ENCODE results near the gene WDR7. TPM values are rescaled to one million over a fixed set of nuclear protein-coding genes. Genes with fewer than 3 reads are reported as not detected.

WDR7 gene
- total and polyA plus RNA-seq, 7 donors: 3.7 to 45.3 (median 28.5) TPM

GRCh38 chr18:56711708-56712445, 60.7 kb downstream of the WDR7 start:
- Histone ChIP-seq H3K27me3 (no peaks in the 10 kb centered on the region), H3K4me3 (no peak overlapping the region), H3K9me3 (no peaks in the 10 kb centered on the region), H3K27ac (no peak overlapping the region), H3K4me1 (no peaks in the 10 kb centered on the region), H3K36me3 (no peaks in the 10 kb centered on the region)
- intact Hi-C loops (cut with DNase I): no loop called here
- DNase-seq: no peak
- TF ChIP-seq, protein P1, sequence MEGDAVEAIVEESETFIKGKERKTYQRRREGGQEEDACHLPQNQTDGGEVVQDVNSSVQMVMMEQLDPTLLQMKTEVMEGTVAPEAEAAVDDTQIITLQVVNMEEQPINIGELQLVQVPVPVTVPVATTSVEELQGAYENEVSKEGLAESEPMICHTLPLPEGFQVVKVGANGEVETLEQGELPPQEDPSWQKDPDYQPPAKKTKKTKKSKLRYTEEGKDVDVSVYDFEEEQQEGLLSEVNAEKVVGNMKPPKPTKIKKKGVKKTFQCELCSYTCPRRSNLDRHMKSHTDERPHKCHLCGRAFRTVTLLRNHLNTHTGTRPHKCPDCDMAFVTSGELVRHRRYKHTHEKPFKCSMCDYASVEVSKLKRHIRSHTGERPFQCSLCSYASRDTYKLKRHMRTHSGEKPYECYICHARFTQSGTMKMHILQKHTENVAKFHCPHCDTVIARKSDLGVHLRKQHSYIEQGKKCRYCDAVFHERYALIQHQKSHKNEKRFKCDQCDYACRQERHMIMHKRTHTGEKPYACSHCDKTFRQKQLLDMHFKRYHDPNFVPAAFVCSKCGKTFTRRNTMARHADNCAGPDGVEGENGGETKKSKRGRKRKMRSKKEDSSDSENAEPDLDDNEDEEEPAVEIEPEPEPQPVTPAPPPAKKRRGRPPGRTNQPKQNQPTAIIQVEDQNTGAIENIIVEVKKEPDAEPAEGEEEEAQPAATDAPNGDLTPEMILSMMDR (IDR thresholded peaks at IDR 0.05): no peak
- TF ChIP-seq POLR2A (IDR thresholded peaks at IDR 0.05) (no peak), EP300 (IDR thresholded peaks at IDR 0.05) (no peak), POLR2AphosphoS5 (IDR thresholded peaks at IDR 0.05) (no peak)
- WGBS, 2 donors: 92 to 97% methylated on average over 2 of the region's 2 CpGs

- Histone ChIP-seq H3K4me1 (no peaks in the 10 kb centered on the region), H3K27me3 (no peaks in the 10 kb centered on the region), H3K9me3 (no peaks in the 10 kb centered on the region), H3K27ac (no peak overlapping the region), H3K36me3 (peaks cover 0 to 1% (median 0%) of the 10 kb centered on the region in 4 donors), H3K4me3 (no peak overlapping the region)
- intact Hi-C loops (cut with DNase I): no loop called here
- no peak for DNase-seq
- WGBS, 2 donors: 94 to 95% methylated on average over 3 of the region's 3 CpGs
- TF ChIP-seq POLR2AphosphoS5 (IDR thresholded peaks at IDR 0.05) (no peak), EP300 (IDR thresholded peaks at IDR 0.05) (no peak), POLR2A (IDR thresholded peaks at IDR 0.05) (no peak)
- TF ChIP-seq, protein P1 (IDR thresholded peaks at IDR 0.05): no peak
These were observed 61.6 kb downstream of the WDR7 start for GRCh38 chr18:56712761-56713160.

DNA sequence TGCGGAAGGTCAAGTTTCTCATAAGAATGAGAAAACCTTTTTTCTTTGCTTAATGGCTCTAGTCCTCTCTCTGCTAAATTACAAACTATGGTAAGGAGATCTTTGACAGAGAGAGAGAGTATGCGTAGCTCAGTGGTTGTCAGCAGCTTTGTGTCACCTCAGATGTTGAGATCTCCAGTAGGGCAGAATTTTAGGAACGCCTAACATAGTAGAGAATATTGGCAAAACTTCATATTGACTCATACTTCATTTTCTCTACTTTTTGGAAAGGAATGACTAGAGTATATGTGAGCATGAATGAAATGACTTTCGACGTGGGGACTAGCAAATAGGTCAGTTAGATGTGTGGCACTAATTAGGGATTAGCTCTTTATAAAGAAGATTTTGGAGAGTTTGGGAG, 64.0 kb downstream of the WDR7 start:
- DNase-seq: no peak
- Histone ChIP-seq H3K4me3 (no peak overlapping the region), H3K4me1 (no peaks in the 10 kb centered on the region), H3K27ac (no peak overlapping the region), H3K9me3 (no peaks in the 10 kb centered on the region), H3K27me3 (no peaks in the 10 kb centered on the region), H3K36me3 (peaks cover 0 to 16% (median 0%) of the 10 kb centered on the region in 4 donors)
- intact Hi-C loops (cut with DNase I): no loop called here
- TF ChIP-seq, protein P1 (IDR thresholded peaks at IDR 0.05): no peak
- TF ChIP-seq POLR2A (IDR thresholded peaks at IDR 0.05): no peak
- no peak for TF ChIP-seq EP300 (IDR thresholded peaks at IDR 0.05)
- TF ChIP-seq POLR2AphosphoS5 (IDR thresholded peaks at IDR 0.05): no peak
- 84 to 95% methylated on average over 5 of the region's 5 CpGs for WGBS, 2 donors

DNA sequence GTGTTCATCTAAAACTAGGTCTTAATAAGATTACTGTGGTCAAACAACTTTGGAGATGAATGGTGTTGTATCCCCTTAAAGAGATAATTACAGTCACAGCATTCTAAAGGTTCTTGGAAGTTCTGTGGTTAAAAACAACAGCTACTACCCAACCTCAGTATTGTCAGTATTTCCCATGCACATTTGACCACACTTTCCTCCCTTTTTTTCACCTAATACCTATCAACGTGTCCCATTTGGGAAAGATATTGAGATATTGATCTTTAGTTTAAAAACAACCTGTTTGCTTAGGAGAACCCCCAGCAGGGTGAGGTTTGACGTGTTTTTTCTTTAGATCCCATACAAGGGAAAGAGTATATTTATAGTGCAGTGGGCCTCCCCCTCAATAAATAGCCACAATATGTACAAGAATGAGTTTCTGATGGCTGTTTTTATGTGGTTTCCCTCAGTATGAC, 65.6 kb downstream of the WDR7 start:
- no peaks in the 10 kb centered on the region for H3K4me1 ChIP-seq
- H3K36me3 ChIP-seq: peaks cover 0 to 23% (median 0%) of the 10 kb centered on the region in 4 donors
- no peak overlapping the region for H3K27ac ChIP-seq
- no peaks in the 10 kb centered on the region for H3K27me3 ChIP-seq
- TF ChIP-seq, protein P1 (IDR thresholded peaks at IDR 0.05): no peak
- TF ChIP-seq POLR2A (IDR thresholded peaks at IDR 0.05) (no peak), EP300 (IDR thresholded peaks at IDR 0.05) (no peak), POLR2AphosphoS5 (IDR thresholded peaks at IDR 0.05) (no peak)
- WGBS, 2 donors: 60 to 82% methylated on average over 2 of the region's 2 CpGs
- H3K4me3 ChIP-seq: no peak overlapping the region
- no peaks in the 10 kb centered on the region for H3K9me3 ChIP-seq
- intact Hi-C loops (cut with DNase I): no loop called here
- no peak for DNase-seq
